ENCODE results near the gene ALG3.

GRCh38 chr3:184242297-184242685 lies 6.5 kb downstream of the ALG3 start:
- TF ChIP-seq POLR2AphosphoS5 (IDR thresholded peaks at IDR 0.05; ENCODE audit: low read depth, low read length) (no peak), REST (IDR thresholded peaks at IDR 0.05; ENCODE audit: insufficient read depth in 1 of 2, low read depth in 2 of 2, low read length in 2 of 2) (no peak), TAF1 (IDR thresholded peaks at IDR 0.05; ENCODE audit: borderline replicate concordance, insufficient read depth, low read length) (no peak), SIN3A (IDR thresholded peaks at IDR 0.05; ENCODE audit: borderline replicate concordance, insufficient read depth, low read length) (no peak), FOXP2 (optimal IDR thresholded peaks at IDR 0.05; ENCODE audit: borderline replicate concordance, extremely low read depth, extremely low read length, insufficient read depth) (no peak)

Data from PFSK-1 (cell line).